ENCODE measurements around the gene FOS. TPM values are rescaled to one million over a fixed set of nuclear protein-coding genes. Genes with fewer than 3 reads are reported as not detected.

Gene FOS
- total RNA-seq (2016; rRNA removed; fragmentation: Illumina TruSeq; extraction: Trizol) (4.3 and 24.2 TPM in 2 replicates), polyA plus RNA-seq (2011; rRNA removed) (15.9 and 26.2 TPM in 2 replicates), polyA minus RNA-seq (2011; rRNA and poly(A)+ RNA removed; ENCODE audit: low replicate concordance) (58.4 and 70.4 TPM in 2 replicates), Bru-seq, nascent RNA (percentile 82 among the genes with signal in this experiment), BruChase-seq, experiment 1, labeled RNA remaining after a 6-hour chase (percentile 68 among the genes with signal in this experiment), BruChase-seq, experiment 2, labeled RNA remaining after a 2-hour chase (percentile 71 among the genes with signal in this experiment)
- 2.5 and 3.0 TPM in 2 replicates for total RNA-seq (2016; cell fraction: cytosol; rRNA removed; fragmentation: Illumina TruSeq; extraction: Trizol; ENCODE audit: low read depth)
- 3.4 and 28.3 TPM in 2 replicates for total RNA-seq (2016; cell fraction: insoluble cytoplasmic fraction; rRNA removed; fragmentation: Illumina TruSeq; extraction: Trizol)
- 2.8 and 4.2 TPM in 2 replicates for total RNA-seq (2016; cell fraction: membrane; rRNA removed; fragmentation: Illumina TruSeq; extraction: Trizol)
- 64.4 and 68.6 TPM in 2 replicates for total RNA-seq (2016; cell fraction: nucleus; rRNA removed; fragmentation: Illumina TruSeq; extraction: Trizol)
- 8.8 and 9.0 TPM in 2 replicates for polyA plus RNA-seq (2011; cell fraction: cytosol; rRNA removed)
- polyA plus RNA-seq (2011; cell fraction: nucleus; rRNA removed) = 83.8 and 92.0 TPM in 2 replicates
- polyA plus RNA-seq (2012) = 4.3 and 4.8 TPM in 2 replicates
- polyA plus RNA-seq (2016; cell fraction: cytosol; fragmentation: Illumina TruSeq; extraction: Trizol; ENCODE audit: low read depth) = 1.2 and 1.8 TPM in 2 replicates
- 5.5 and 10.0 TPM in 2 replicates for polyA plus RNA-seq (2016; cell fraction: insoluble cytoplasmic fraction; fragmentation: Illumina TruSeq; extraction: Trizol; ENCODE audit: low read depth)
- 2.1 and 3.4 TPM in 2 replicates for polyA plus RNA-seq (2016; cell fraction: membrane; fragmentation: Illumina TruSeq; extraction: Trizol; ENCODE audit: low read depth)
- polyA plus RNA-seq (2016; cell fraction: nucleus; fragmentation: Illumina TruSeq; extraction: Trizol; ENCODE audit: insufficient read depth, low read depth) = 101 and 123 TPM in 2 replicates
- polyA minus RNA-seq (2011; cell fraction: cytosol; rRNA and poly(A)+ RNA removed) = 11.7 and 16.7 TPM in 2 replicates
- polyA minus RNA-seq (2011; cell fraction: nucleus; rRNA and poly(A)+ RNA removed) = 128 and 149 TPM in 2 replicates
- long read RNA-seq, experiment 1, partial matches to known transcripts = 0 of 3 reads
- long read RNA-seq, experiment 1, other reads (novel, unspliced or antisense) = 0 of 3 reads
- long read RNA-seq, experiment 2, transcript FOS-208 (3 exons, 1,496 nt) = minor isoform, 6 of 47 reads
- long read RNA-seq, experiment 2, transcript FOS-201 (4 exons, 2,158 nt) = major isoform, 27 of 47 reads
- long read RNA-seq, experiment 2, partial matches to known transcripts = 0 of 47 reads
- long read RNA-seq, experiment 2, other reads (novel, unspliced or antisense) = 13 of 47 reads

- Histone ChIP-seq H3K9ac (ENCODE audit: insufficient read depth, low read depth, low read length) (peak within 1 kb of the TSS; percentile 97), H2AFZ (ENCODE audit: low read length) (no peak within 1 kb of the TSS), H3K4me1 (ENCODE audit: insufficient read depth, low read length) (peaks cover 53% of the 10 kb centered on the region), H3K79me2 (ENCODE audit: insufficient read depth, low read length) (no peaks in the 10 kb centered on the region), H4K20me1 (ENCODE audit: insufficient read depth, low read length) (peaks cover 11% of the 10 kb centered on the region; the same call in 1 of the 2 replicates), H3K9me3 (ENCODE audit: low read length) (no peaks in the 10 kb centered on the region), H3K27me3 (ENCODE audit: control insufficient read depth in 1 of 2, insufficient read depth in 2 of 2, low read length in 2 of 2) (peaks cover 1 to 30% of the 10 kb centered on the region in 2 experiments; a peak in 3 of 5 replicates), H3K4me2 (ENCODE audit: low read depth, low read length) (peak within 1 kb of the TSS; percentile 100), H3K27ac (ENCODE audit: extremely low read length, insufficient read depth, low read length) (peak within 1 kb of the TSS; percentile 87), H3K4me3 (replicated peaks in 1 of 3; ENCODE audit: insufficient read depth in 1 of 3, low read depth in 2 of 3, low read length in 3 of 3) (peak within 1 kb of the TSS; percentile 74 to 96 (median 84)), H3K36me3 (replicated peaks in 1 of 2; ENCODE audit: control insufficient read depth in 1 of 2, insufficient read depth in 2 of 2, low read length in 2 of 2) (peaks cover 3 to 14% of the 10 kb centered on the region in 2 experiments; a peak in 4 of 5 replicates)
- POLR2A ChIA-PET = interaction anchor here (1.0 to 1.5 kb wide), 6 partner anchors 9 to 382 kb away, joined by 3 to 10 read pairs (median 4); partner anchors contain the start of gene ERG28
- peak; percentile 4 for FAIRE-seq
- ATAC-seq = peak; percentile 76
- WGBS (ENCODE audit: low lambda C conversion rate) = 3% methylated on average over 7 of the region's 69 CpGs
- intact Hi-C loops (cut with micrococcal nuclease; ENCODE audit: unreplicated experiment) = no loop called here
- CTCF ChIA-PET (ENCODE audit: low intra/inter-chr PET ratio, low total read pairs) = no interaction called here
- in situ Hi-C loops (cut with HindIII; ENCODE audit: extremely low pct_ligation_motif_present, low pct_unique_long_range_greater_than_20kb) = no loop called here
- no TSS peak for BruUV-seq (replicated peaks)
- DNase-seq (ENCODE audit: low spot score) = peak; percentile 89
- TF ChIP-seq, protein P1, sequence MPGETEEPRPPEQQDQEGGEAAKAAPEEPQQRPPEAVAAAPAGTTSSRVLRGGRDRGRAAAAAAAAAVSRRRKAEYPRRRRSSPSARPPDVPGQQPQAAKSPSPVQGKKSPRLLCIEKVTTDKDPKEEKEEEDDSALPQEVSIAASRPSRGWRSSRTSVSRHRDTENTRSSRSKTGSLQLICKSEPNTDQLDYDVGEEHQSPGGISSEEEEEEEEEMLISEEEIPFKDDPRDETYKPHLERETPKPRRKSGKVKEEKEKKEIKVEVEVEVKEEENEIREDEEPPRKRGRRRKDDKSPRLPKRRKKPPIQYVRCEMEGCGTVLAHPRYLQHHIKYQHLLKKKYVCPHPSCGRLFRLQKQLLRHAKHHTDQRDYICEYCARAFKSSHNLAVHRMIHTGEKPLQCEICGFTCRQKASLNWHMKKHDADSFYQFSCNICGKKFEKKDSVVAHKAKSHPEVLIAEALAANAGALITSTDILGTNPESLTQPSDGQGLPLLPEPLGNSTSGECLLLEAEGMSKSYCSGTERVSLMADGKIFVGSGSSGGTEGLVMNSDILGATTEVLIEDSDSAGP (CRISPR knock-in tag; IDR thresholded peaks at IDR 0.05; ENCODE audit: borderline replicate concordance) = peak; percentile 79; the same call in 1 of the 2 replicates
- no peak for TF ChIP-seq RERE (CRISPR knock-in tag; IDR thresholded peaks at IDR 0.05; ENCODE audit: low read depth)
- TF ChIP-seq BRCA1 (CRISPR knock-in tag; IDR thresholded peaks at IDR 0.05) = peak; percentile 88
- TF ChIP-seq GTF3A (CRISPR knock-in tag; conservative IDR thresholded peaks at IDR 0.05) = no peak
- TF ChIP-seq NR2F2 (IDR thresholded peaks at IDR 0.05; ENCODE audit: borderline replicate concordance, low read depth) = no peak; the same call in 1 of the 2 replicates
- TF ChIP-seq, protein P2, sequence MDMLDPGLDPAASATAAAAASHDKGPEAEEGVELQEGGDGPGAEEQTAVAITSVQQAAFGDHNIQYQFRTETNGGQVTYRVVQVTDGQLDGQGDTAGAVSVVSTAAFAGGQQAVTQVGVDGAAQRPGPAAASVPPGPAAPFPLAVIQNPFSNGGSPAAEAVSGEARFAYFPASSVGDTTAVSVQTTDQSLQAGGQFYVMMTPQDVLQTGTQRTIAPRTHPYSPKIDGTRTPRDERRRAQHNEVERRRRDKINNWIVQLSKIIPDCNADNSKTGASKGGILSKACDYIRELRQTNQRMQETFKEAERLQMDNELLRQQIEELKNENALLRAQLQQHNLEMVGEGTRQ (IDR thresholded peaks at IDR 0.05; ENCODE audit: low read depth, low read length) = no peak
- TF ChIP-seq, protein P2 (CRISPR knock-in tag; IDR thresholded peaks at IDR 0.05; ENCODE audit: borderline replicate concordance) = peak; percentile 95; the same call in 1 of the 2 replicates
These were observed at the start of gene FOS for GRCh38 chr14:75278422-75279152. Gene FOS (plus strand): TSS chr14:75278828. CDS start chr14:75278983, 155 bp downstream.
